Sigmoid colon (tissue), 4 donors: Measurements from ENCODE around the gene M6PR.

Source experiments
- EP300 ChIP-seq, 4 donors: sonication (generic); formaldehyde crosslinking; IDR thresholded peaks; one replicate each; pipeline ENCODE4 v1.6.1; 2017; ENCODE audit warnings: antibody characterized with exemption in 4 of 4
- POLR2A ChIP-seq, 2 donors: fragments of 450-650 bp; IDR thresholded peaks; one replicate each; pipeline ENCODE4 v1.6.1; 2016; ENCODE audit warnings: antibody characterized with exemption in 2 of 2, mild to moderate bottlenecking in 2 of 2, moderate library complexity in 2 of 2
- POLR2AphosphoS5 ChIP-seq, 4 donors: sonication (generic); formaldehyde crosslinking; IDR thresholded peaks; one replicate each; pipeline ENCODE4 v1.6.1; 2017; ENCODE audit warnings: antibody characterized with exemption in 4 of 4
- TF ChIP-seq, protein P1 (sequence below), 4 experiments: fragments of 450-650 bp in 3 of 4; fragments of 200-600 bp in 1 of 4; IDR thresholded peaks; one replicate each; pipeline ENCODE4 v1.5.1; 2016 to 2019; ENCODE audit warnings: antibody characterized with exemption in 4 of 4, mild to moderate bottlenecking in 3 of 4, moderate library complexity in 2 of 4

DNA sequence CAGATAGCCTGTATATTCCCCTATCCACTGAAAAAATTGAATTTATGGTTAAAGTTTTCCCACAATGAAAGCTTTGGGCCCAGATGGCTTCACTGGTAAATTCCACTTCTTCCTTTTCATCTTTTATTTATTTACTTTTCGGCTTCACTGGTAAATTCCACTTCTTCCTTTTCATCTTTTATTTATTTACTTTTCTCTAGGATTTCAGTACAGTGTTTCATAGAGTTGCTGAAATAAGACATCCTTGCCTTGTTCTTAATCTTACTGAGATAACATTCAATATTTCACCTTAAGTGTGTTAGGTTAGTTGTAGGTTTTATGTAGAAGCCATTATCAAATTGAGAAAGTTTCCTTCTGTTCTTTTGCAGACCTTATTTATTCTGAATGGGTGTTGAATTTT, 21.0 kb upstream of the M6PR start:
- TF ChIP-seq, protein P1, sequence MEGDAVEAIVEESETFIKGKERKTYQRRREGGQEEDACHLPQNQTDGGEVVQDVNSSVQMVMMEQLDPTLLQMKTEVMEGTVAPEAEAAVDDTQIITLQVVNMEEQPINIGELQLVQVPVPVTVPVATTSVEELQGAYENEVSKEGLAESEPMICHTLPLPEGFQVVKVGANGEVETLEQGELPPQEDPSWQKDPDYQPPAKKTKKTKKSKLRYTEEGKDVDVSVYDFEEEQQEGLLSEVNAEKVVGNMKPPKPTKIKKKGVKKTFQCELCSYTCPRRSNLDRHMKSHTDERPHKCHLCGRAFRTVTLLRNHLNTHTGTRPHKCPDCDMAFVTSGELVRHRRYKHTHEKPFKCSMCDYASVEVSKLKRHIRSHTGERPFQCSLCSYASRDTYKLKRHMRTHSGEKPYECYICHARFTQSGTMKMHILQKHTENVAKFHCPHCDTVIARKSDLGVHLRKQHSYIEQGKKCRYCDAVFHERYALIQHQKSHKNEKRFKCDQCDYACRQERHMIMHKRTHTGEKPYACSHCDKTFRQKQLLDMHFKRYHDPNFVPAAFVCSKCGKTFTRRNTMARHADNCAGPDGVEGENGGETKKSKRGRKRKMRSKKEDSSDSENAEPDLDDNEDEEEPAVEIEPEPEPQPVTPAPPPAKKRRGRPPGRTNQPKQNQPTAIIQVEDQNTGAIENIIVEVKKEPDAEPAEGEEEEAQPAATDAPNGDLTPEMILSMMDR (IDR thresholded peaks at IDR 0.05), result no peak
- TF ChIP-seq POLR2AphosphoS5 (IDR thresholded peaks at IDR 0.05) (no peak), POLR2A (IDR thresholded peaks at IDR 0.05) (no peak), EP300 (IDR thresholded peaks at IDR 0.05) (no peak)
